HepG2 (cell line): ENCODE results near the gene COX4I1. TPM values are rescaled to one million over a fixed set of nuclear protein-coding genes. Genes with fewer than 3 reads are reported as not detected.

Experiments
- ATAC-seq: fragments of 200-7000 bp; cut with Tn5 transposase; 3 replicates; pipeline ENCODE4 v1.9.1; 2020; ENCODE audit warnings: mild to moderate bottlenecking, moderate library complexity
- BruUV-seq: library from RNA; stranded (reverse); fragments of 400-500 nt; replicated peaks from 2 replicates; lab custom pipeline; 2021; lab: Mats Ljungman, UMichigan
- CTCF ChIA-PET: fragments of 300-600 bp; formaldehyde crosslinking; extraction: SDS; loops from one replicate; lab custom pipeline; 2021; ENCODE audit warnings: low total read pairs, inconsistent platforms, low intra/inter-chr PET ratio; lab: Yijun Ruan, JAX
- POLR2A ChIA-PET: fragments of 350-600 bp; sonication (Branson Sonifier 250); formaldehyde crosslinking; loops from one replicate; lab custom pipeline; 2020; ENCODE audit warnings: antibody characterized with exemption, inconsistent platforms; lab: Yijun Ruan, JAX
- DNase-seq: peaks from one replicate; pipeline ENCODE4 v3.0.0-alpha.2; 2015; ENCODE audit warnings: low spot score
- FAIRE-seq: peaks from 3 replicates; lab custom pipeline; 2011; peaks lifted over from hg19 to GRCh38; lab: Jason Lieb, UNC
- H2AFZ ChIP-seq: one replicate; pipeline ENCODE4 v1.6.1; 2011; ENCODE audit warnings: low read length, inconsistent platforms
- H3K27ac ChIP-seq: fragments of 300-600 bp; 3 replicates; pipeline ENCODE4 v1.8.0; 2011; ENCODE audit warnings: mixed run types, mild to moderate bottlenecking, mixed read lengths, low read length, inconsistent platforms; ENCODE audit not compliant: insufficient read depth; ENCODE audit errors: extremely low read length
- H3K27me3 ChIP-seq, 2 experiments: fragments of 200-600 bp in 1 of 2; 2 replicates in 1 of 2; 3 replicates in 1 of 2; pipeline versions ENCODE4 v1.6.0 to v1.8.0; 2011; ENCODE audit warnings: low read length in 2 of 2, mild to moderate bottlenecking in 2 of 2, moderate library complexity in 2 of 2, inconsistent platforms in 1 of 2; ENCODE audit not compliant: insufficient read depth in 2 of 2, control insufficient read depth in 1 of 2
- H3K36me3 ChIP-seq, 2 experiments: fragments of 200-600 bp in 1 of 2; replicated peaks in 1 of 2; 2 replicates in 1 of 2; 3 replicates in 1 of 2; pipeline versions ENCODE4 v1.5.1 to v1.8.0; 2011; ENCODE audit warnings: low read length in 2 of 2, inconsistent platforms in 1 of 2; ENCODE audit not compliant: insufficient read depth in 2 of 2, control insufficient read depth in 1 of 2
- H3K4me1 ChIP-seq: 2 replicates; pipeline ENCODE4 v1.5.1; 2012; ENCODE audit warnings: low read length, inconsistent platforms; ENCODE audit not compliant: insufficient read depth
- H3K4me2 ChIP-seq: 2 replicates; pipeline ENCODE4 v1.6.0; 2011; ENCODE audit warnings: low read depth, low read length, inconsistent platforms
- H3K4me3 ChIP-seq, 3 experiments: fragments of 200-600 bp in 1 of 3; sonication (generic), shearing (Covaris generic) in 1 of 3; replicated peaks in 1 of 3; 2 replicates each; pipeline ENCODE4 v1.5.1; 2011 to 2016; ENCODE audit warnings: low read length in 3 of 3, inconsistent platforms in 2 of 3, low read depth in 2 of 3, mild to moderate bottlenecking in 2 of 3, control low read depth in 1 of 3, mixed read lengths in 1 of 3; ENCODE audit not compliant: insufficient read depth in 1 of 3
- H3K79me2 ChIP-seq: one replicate; pipeline ENCODE4 v1.6.1; 2011; ENCODE audit warnings: low read length, inconsistent platforms; ENCODE audit not compliant: insufficient read depth
- H3K9ac ChIP-seq: 2 replicates; pipeline ENCODE4 v1.6.0; 2011; ENCODE audit warnings: mild to moderate bottlenecking, low read depth, low read length, inconsistent platforms; ENCODE audit not compliant: insufficient read depth
- H3K9me3 ChIP-seq: 2 replicates; pipeline ENCODE4 v1.5.1; 2012; ENCODE audit warnings: mild to moderate bottlenecking, low read length
- H4K20me1 ChIP-seq: 2 replicates; pipeline ENCODE4 v1.6.0; 2011; ENCODE audit warnings: inconsistent platforms, mild to moderate bottlenecking, low read length, moderate library complexity; ENCODE audit not compliant: insufficient read depth
- CCDC6 ChIP-seq: sonication (generic); formaldehyde crosslinking; IDR thresholded peaks from 2 replicates; pipeline ENCODE4 v1.8.1; 2022; ENCODE audit warnings: mild to moderate bottlenecking, missing genetic modification reagents, moderate library complexity
- EP300 ChIP-seq, 3 experiments: sonication (generic) in 1 of 3; formaldehyde crosslinking in 1 of 3; IDR thresholded peaks; 2 replicates each; pipeline versions ENCODE4 v1.5.1 to v1.6.1; 2011 to 2020; ENCODE audit warnings: low read depth in 2 of 3, low read length in 2 of 3, borderline replicate concordance in 1 of 3, improper control_type of control experiment in 1 of 3, mild to moderate bottlenecking in 1 of 3, missing genetic modification reagents in 1 of 3, moderate library complexity in 1 of 3
- HNRNPL ChIP-seq: fragments of 200-400 bp; formaldehyde crosslinking; IDR thresholded peaks from 2 replicates; pipeline ENCODE4 v1.6.1; 2017; ENCODE audit warnings: mild to moderate bottlenecking, low read depth, low read length
- JDP2 ChIP-seq: sonication (generic); formaldehyde crosslinking; IDR thresholded peaks from 2 replicates; pipeline ENCODE4 v1.8.1; 2022; ENCODE audit warnings: missing genetic modification reagents, borderline replicate concordance
- NPAS2 ChIP-seq: sonication (generic); formaldehyde crosslinking; IDR thresholded peaks from 2 replicates; pipeline ENCODE4 v1.8.0; 2022; ENCODE audit warnings: mild to moderate bottlenecking, missing genetic modification reagents, borderline replicate concordance
- RARG ChIP-seq: sonication (generic); formaldehyde crosslinking; IDR thresholded peaks from 2 replicates; pipeline ENCODE4 v1.4.0; 2020; ENCODE audit warnings: low read depth, mild to moderate bottlenecking, missing genetic modification reagents
- RFXAP ChIP-seq: sonication (generic); formaldehyde crosslinking; IDR thresholded peaks from 2 replicates; pipeline ENCODE4 v1.4.0; 2020; ENCODE audit warnings: missing genetic modification reagents, borderline replicate concordance
- TARDBP ChIP-seq: sonication (generic); formaldehyde crosslinking; IDR thresholded peaks from 2 replicates; pipeline ENCODE4 v1.8.0; 2022; ENCODE audit warnings: mild to moderate bottlenecking, missing genetic modification reagents
- TFAP4 ChIP-seq: sonication (generic); IDR thresholded peaks from 2 replicates; pipeline ENCODE4 v1.6.1; 2016; ENCODE audit warnings: low read depth, borderline replicate concordance
- TMF1 ChIP-seq: sonication (generic); formaldehyde crosslinking; IDR thresholded peaks from 2 replicates; pipeline ENCODE4 v1.8.1; 2022; ENCODE audit warnings: low read depth, missing genetic modification reagents
- TP53 ChIP-seq: sonication (generic); formaldehyde crosslinking; conservative IDR thresholded peaks from 2 replicates; pipeline ENCODE4 v1.4.0; 2020; ENCODE audit warnings: missing genetic modification reagents
- ZNF382 ChIP-seq: sonication (generic); formaldehyde crosslinking; IDR thresholded peaks from 2 replicates; pipeline ENCODE4 v1.5.0; 2020; ENCODE audit warnings: missing genetic modification reagents, mild to moderate bottlenecking, borderline replicate concordance
- ZNF687 ChIP-seq: sonication (generic); formaldehyde crosslinking; IDR thresholded peaks from 2 replicates; pipeline ENCODE4 v1.5.1; 2020; ENCODE audit warnings: mild to moderate bottlenecking, missing genetic modification reagents, moderate library complexity
- ZNF772 ChIP-seq: sonication (generic); formaldehyde crosslinking; IDR thresholded peaks from 2 replicates; pipeline ENCODE4 v1.5.0; 2020; ENCODE audit warnings: mild to moderate bottlenecking, missing genetic modification reagents
- ZNF776 ChIP-seq: sonication (generic); formaldehyde crosslinking; IDR thresholded peaks from 2 replicates; pipeline ENCODE4 v1.4.0; 2020; ENCODE audit warnings: mild to moderate bottlenecking, missing genetic modification reagents
- WGBS: methylation state at CpG from one replicate; pipeline ENCODE4 v1.1.6; 2017; ENCODE audit warnings: low lambda C conversion rate; 5-methylcytosine and 5-hydroxymethylcytosine counted together
- in situ Hi-C: cut with HindIII; loops from 2 replicates; pipeline ENCODE4 v1.10.0; 2017; ENCODE audit warnings: low pct_unique_long_range_greater_than_20kb; ENCODE audit not compliant: extremely low pct_ligation_motif_present
- intact Hi-C: fragments of 100-400 bp; cut with micrococcal nuclease; formaldehyde crosslinking; loops from one replicate; pipeline ENCODE4 v1.10.0; 2022; ENCODE audit not compliant: unreplicated experiment
- polyA plus RNA-seq, 8 experiments: library from polyadenylated mRNA; depleted of rRNA in 3 of 8; stranded (reverse) in 7 of 8; unstranded in 1 of 8; fragments of >200 nt; fragmentation: Illumina TruSeq in 4 of 8; extraction: Trizol in 4 of 8; gene quantifications; 2 replicates each; pipeline versions ENCODE4 v1.2.1 to v1.2.3, GENCODE V29; 2011 to 2016; ENCODE audit warnings: low read depth in 4 of 8, missing spikeins in 1 of 8, mixed read lengths in 1 of 8; ENCODE audit not compliant: insufficient read depth in 1 of 8
- total RNA-seq, 5 experiments: library from RNA; depleted of rRNA; stranded (reverse); fragments of >200 nt; fragmentation: Illumina TruSeq; extraction: Trizol; gene quantifications; 2 replicates each; pipeline ENCODE4 v1.2.3, GENCODE V29; 2016; ENCODE audit warnings: low read depth in 1 of 5

COX4I1 gene
- total and polyA plus RNA-seq, 2 of the 13 experiments (the other 11 are each of a cell fraction or from before 2014, with no cell fraction given): 658 to 902 TPM

GRCh38 chr16:85759631-85760419, 39.7 kb upstream of the COX4I1 start (continued):
- TF ChIP-seq HNRNPL (0 out of 2 replicates have a peak, but pooled peaks have one; percentile 23), RFXAP (CRISPR knock-in tag) (no peak), ZNF776 (CRISPR knock-in tag) (no peak), TMF1 (CRISPR knock-in tag) (no peak)

- no peak for DNase-seq
- H4K20me1 ChIP-seq: no peaks in the 10 kb centered on the region
- H3K4me1 ChIP-seq: no peaks in the 10 kb centered on the region
- H3K4me2 ChIP-seq: no peak overlapping the region
- no peak for ATAC-seq
- no peak overlapping the region for H3K27ac ChIP-seq
- no peaks in the 10 kb centered on the region for H3K36me3 ChIP-seq
- WGBS: 40% methylated on average over 6 of the region's 6 CpGs
- no peak overlapping the region for H3K4me3 ChIP-seq
- in situ Hi-C loops (no loop called here), intact Hi-C loops (no loop called here)
- H3K27me3 ChIP-seq: peaks cover 5 to 49% of the 10 kb centered on the region in 2 experiments
- CTCF ChIA-PET: no interaction called here
- no peak overlapping the region for H3K9ac ChIP-seq
- no peaks in the 10 kb centered on the region for H3K79me2 ChIP-seq
- no TSS peak for BruUV-seq
- no peaks in the 10 kb centered on the region for H3K9me3 ChIP-seq
- POLR2A ChIA-PET: no interaction called here
- FAIRE-seq: no peak
- H2AFZ ChIP-seq: no peak overlapping the region
- TF ChIP-seq TP53 (CRISPR knock-in tag) (no peak), ZNF687 (CRISPR knock-in tag) (no peak), EP300 (IDR thresholded peaks at IDR 0.05; ENCODE audit: low read depth in 2 of 2, low read length in 2 of 2) (no peak), EP300 (CRISPR knock-in tag; IDR thresholded peaks at IDR 0.05; ENCODE audit: borderline replicate concordance) (no peak), NPAS2 (no peak), RARG (CRISPR knock-in tag) (no peak), ZNF772 (CRISPR knock-in tag) (no peak), TARDBP (CRISPR knock-in tag) (no peak), JDP2 (no peak), CCDC6 (CRISPR knock-in tag) (no peak), TFAP4 (no peak), ZNF382 (CRISPR knock-in tag) (no peak)
Measured at GRCh38 chr16:85761861-85762260, 37.6 kb upstream of the COX4I1 start.
